GM21447 (cell line): ENCODE measurements around the gene ZNF35.
A peak's percentile ranks its signal among the peaks of the same experiment; 100 is the strongest.
"Not testable (repeated sequence)": the region's sequence is repeated elsewhere in the genome, so short reads cannot be mapped to it uniquely, and the experiment has no call there.

ENCODE experiments used
- ATAC-seq: cut with Tn5 transposase; IDR thresholded peaks from one replicate; pipeline ENCODE4 v1.9.1; 2021; ENCODE audit not compliant: unreplicated experiment

Gene ZNF35

DNA sequence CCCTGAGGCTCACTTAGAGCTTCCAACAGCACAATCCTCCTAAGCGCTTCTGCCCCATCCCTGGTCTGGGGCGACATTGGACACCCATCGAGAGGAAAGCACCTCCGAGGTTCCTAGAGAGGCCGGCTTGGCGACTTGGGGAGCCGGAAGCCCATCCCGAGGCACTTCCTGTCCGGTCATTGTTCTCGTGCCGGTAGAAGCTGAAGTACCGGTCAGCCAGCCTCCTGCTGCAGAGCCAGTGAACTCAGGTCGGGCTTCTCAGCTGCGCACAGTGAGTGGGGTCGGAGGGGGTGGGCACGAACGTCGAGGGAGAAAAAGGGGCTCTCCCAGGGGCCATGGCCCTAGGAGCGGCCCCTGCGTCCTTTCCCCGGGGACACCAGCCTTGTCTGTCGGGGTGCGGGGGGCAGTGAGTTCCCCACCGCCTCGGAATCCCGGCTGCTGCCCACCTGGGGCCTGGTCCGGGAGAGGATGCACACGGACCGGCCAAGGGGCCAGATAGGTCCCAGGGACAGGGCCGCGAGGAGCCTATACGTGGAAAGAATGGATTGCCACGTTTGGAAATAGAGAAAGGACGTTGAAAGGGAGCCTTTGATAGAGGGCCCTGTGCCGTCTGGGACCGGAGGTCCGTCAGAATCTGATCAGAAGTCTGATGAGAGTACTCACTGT, at the start of gene ZNF35:
TSS of gene ZNF35 (plus strand) at position 169 of the 666 bp plus-strand sequence. CDS start 2,336 bp downstream, outside the sequence.
- peak; percentile 97 for ATAC-seq

DNA sequence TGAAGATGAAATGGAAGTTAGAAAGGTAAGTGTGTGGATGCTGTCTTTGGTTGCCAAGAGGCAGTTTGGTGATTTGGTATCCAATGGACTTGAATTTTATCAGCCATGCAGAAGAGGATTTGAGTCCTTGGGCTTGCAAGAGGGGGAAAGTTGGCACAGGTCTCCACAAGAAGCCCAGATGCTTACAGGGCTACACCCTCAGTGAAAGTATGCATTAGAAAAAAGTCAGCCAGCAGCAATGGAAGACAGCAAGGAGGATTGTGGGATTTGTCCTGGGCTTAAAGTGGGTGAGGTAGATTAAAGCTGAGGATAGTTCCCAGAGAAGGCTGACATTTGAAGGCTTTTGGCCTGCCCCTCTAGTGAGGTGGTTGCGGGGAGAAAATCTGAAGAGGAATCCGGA, 46.8 kb upstream of the ZNF35 start:
- no peak for ATAC-seq

DNA sequence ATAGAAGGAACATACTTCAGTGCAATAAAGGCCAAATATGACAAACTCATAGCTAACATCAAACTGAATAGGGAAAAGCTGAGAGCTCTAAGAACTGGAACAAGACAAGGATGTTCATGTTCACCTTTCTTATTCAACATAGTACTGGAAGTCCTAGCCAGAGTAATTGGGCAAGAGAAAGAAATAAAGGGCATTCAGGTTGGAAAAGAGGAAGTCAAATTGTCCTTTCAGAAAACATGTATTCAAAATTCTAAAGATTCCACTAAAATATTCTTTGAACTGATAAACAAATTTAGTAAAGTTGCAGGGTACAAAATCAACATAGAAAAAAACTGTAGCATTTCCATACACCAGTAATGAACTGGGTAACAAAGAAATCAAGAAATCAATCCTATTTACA, 35.9 kb upstream of the ZNF35 start:
- no peak for ATAC-seq

DNA sequence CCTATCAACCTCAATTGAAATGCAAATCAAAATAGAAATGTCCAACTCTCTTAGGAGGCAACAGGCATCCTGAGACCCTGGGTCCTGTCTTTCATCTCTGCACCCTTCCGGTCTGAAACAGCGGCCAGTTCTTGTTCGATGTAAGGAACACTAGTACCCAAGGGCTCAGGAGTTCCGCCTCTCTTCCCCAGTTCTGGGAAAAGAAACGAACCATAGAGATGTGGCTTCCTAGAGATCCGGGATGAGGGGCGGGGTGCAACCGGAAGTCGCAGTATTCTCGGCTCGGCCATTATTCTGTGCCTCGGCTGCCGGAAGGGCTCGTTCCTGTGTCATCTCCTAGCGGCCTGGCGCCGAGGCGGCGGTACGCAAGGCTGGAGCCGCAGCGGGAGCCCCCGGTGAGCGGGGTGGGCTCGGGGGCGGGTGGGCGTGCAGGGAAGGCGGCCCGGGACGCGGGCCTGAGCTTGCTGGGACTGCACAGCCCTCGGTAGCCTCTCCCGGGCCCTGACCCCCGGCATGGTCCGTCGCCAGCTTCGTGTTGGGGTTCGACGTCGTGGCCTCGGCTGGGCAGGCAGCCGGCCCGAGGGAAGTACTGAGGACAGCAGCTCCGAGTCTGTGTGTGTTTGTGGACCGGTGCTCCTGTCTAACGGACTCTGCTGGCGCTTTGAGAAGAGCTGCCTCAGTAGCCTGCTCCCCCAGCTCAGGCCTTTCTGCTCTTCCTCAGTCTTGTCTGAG, 23.6 kb upstream of the ZNF35 start, which contains the start of gene ZNF197:
TSS of gene ZNF197 (plus strand) at position 288 of the 732 bp plus-strand sequence. CDS start 4,119 bp downstream, outside the sequence.
- ATAC-seq = peak; percentile 86

DNA sequence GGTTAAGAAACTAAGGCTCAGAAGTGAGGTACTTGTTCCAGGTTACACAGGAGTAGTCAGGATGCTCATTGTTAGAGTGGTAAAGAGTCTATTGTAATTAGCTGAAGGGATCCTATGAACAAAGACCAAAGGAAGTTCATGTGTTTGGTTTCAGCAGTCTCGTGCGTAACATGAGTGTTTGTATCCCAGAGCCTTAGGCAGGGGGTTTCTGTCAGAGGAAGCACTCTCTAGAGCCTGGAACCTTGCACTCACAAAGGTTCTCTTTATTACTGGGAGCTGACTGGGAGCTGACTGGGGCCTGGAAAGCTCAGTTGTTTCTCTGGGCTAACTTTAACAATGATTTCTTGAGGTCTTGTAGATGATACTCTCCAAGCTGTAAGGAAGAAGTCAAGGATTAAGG, 19.8 kb upstream of the ZNF35 start:
- ATAC-seq = no peak

DNA sequence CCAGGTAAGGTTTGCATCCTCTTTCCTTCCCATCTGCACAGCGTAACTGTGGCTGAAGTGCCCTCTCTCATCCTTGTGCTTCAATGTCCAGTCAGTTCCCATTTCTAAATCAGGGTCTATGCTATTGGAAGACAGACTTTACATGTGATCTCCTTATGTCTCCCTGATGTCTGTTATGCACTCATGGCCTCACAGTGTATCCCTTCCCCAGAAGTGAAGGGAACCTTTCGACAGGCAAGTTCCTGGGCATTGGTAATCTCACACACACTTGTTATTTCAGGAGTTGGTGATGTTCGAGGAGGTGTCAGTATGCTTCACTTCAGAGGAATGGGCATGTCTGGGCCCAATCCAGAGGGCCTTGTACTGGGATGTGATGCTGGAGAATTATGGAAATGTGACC, 16.3 kb upstream of the ZNF35 start:
- ATAC-seq = no peak

DNA sequence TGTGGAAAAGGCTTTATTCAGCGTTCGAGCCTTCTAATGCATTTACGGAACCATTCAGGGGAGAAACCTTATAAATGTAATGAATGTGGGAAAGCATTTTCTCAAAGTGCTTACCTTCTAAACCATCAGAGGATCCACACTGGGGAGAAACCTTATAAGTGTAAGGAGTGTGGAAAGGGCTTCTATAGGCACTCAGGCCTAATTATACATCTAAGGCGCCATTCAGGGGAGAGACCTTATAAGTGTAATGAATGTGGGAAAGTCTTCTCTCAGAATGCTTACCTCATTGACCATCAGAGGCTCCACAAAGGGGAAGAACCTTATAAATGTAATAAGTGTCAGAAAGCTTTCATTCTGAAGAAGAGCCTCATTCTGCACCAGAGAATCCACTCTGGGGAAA, 6.2 kb upstream of the ZNF35 start:
- ATAC-seq = no peak

DNA sequence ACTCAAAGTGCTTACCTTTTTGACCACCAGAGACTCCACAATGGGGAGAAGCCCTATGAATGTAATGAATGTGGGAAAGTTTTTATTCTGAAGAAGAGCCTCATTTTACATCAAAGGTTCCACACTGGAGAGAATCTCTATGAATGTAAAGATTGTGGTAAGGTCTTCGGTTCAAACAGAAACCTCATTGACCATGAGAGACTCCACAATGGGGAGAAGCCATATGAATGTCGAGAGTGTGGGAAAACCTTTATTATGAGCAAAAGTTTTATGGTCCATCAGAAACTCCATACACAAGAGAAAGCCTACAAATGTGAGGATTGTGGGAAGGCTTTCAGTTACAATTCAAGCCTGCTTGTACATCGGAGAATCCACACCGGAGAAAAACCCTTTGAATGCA, 5.5 kb upstream of the ZNF35 start:
- no peak for ATAC-seq

DNA sequence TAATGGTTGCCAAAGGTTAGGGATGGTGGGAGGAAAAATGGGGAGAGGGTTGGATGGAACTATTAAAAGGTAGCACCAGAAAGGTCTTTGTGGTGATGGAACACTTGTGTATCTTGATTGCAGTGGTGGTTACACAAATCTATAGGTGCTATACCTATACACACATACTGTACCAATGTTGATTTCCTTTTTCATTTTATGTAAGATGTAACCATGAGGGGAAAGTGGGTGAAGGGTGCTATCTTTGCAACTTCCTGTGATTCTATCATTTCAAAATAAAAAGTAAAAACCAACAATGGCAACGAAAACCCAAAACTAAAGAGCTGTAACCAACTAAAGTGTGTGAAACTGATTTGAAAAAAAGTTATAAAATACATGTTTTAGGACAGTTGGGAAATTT, 761 bp upstream of the ZNF35 start:
- no peak for ATAC-seq

DNA sequence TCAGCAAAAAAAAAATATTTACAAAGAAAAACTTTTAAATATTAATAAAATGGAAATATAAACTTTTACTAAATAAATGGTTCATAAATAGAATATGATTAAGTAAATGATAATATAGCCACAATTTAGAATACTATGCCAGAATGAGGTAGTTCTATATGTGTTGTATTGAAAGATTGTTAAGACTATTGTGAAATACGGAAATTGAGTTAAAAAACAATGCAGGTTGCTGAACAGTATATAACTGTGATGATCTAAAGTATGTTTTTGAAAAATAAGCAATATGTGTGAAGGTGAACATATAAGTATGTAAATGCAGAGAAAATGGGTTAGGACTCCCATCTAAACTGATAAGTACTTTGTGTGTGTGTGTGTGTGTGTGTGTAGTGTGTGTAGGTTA, 1.2 kb downstream of the ZNF35 start:
- ATAC-seq = no peak

DNA sequence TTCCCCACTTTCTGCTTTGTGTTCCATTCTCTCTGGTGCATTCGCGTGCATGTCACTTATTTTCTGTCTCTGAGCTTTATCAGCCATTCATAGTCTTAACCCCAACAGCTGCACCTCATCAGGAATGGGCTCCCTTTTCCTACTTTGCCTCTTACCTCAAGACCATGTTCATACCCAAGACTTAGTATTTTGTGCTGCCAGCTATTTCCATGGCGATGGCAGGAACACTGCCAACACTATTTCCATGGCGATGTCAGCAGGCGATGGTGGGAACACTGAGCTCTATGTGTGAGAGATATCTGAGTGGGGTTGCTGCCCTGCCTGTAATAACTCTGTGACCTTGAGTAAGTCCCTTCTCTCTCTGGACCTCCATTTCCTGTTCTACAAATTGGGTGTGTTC, 5.5 kb downstream of the ZNF35 start:
- no peak for ATAC-seq

DNA sequence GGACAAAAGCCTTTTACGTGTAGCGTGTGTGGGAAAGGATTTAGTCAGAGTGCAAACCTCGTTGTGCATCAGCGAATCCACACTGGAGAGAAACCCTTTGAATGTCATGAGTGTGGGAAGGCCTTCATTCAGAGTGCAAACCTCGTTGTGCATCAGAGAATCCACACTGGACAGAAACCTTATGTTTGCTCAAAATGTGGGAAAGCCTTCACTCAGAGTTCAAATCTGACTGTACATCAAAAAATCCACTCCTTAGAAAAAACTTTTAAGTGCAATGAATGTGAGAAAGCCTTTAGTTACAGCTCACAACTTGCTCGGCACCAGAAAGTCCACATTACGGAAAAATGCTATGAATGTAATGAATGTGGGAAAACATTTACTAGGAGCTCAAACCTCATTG, 10.5 kb downstream of the ZNF35 start:
- ATAC-seq = no peak

DNA sequence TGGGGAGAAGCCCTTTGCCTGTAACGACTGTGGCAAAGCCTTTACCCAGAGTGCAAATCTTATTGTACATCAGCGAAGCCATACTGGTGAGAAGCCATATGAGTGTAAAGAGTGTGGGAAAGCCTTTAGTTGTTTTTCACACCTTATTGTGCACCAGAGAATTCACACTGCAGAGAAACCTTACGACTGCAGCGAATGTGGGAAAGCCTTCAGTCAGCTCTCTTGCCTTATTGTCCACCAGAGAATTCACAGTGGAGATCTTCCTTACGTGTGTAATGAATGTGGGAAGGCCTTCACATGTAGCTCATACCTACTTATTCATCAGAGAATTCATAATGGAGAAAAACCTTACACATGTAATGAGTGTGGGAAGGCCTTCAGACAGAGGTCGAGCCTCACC, 10.9 kb downstream of the ZNF35 start:
- ATAC-seq = no peak

DNA sequence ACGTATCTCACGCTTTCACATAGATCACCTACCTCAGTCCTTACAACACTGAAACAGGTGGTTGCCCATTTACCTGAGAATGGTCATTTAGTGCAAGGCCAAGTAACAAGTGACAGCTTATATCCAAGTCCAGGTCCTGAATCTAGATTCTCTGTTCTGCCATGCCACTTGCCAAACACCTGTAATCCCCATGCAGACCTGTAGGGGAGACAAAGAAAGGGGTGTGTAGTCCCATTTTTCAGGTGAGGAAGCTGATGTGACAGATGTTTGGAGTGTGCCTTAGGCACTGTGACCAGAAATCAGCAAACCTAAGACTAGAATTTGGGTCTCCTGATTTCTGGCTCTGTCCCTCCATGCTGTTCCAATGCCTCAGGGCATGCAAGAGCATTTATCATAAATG, 12.7 kb downstream of the ZNF35 start:
- no peak for ATAC-seq

DNA sequence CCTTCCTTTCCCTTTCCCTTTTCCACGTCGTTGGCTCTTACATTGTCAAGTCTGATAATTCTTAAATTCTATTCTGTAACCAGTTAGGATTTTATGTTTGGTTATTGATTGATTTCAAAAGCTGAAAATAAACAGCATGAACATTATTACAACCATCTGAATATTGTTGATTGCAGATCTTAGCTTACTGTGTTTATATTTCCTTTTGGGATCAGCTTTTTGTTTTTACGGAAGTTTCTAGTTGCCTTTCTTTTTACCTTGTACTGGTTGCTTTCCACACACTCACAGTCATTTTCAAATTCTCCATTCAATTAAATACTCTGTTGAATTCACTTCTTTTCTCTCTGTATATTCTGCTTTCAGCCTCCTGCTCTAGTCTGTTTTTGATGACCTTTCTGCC, 16.6 kb downstream of the ZNF35 start:
- no peak for ATAC-seq

DNA sequence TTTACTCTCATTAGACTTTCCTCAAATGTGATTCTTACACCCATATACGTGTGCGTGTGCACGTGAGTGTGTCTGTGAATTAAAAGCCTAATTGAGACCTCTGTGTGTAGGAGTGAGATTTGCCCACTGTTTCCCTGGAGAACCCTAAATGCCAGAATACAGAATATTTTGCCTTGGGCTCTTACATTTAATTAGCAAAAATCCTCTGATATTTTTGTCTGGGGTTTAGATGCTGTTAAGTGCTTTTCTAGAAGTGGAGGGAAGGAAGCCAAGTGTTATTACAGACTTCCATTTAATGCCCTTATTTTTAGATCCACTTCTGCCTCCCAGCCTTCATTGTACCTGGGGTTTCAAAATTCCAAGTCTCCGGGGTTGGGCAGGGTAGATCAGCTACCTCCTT, 17.8 kb downstream of the ZNF35 start:
- ATAC-seq = no peak

DNA sequence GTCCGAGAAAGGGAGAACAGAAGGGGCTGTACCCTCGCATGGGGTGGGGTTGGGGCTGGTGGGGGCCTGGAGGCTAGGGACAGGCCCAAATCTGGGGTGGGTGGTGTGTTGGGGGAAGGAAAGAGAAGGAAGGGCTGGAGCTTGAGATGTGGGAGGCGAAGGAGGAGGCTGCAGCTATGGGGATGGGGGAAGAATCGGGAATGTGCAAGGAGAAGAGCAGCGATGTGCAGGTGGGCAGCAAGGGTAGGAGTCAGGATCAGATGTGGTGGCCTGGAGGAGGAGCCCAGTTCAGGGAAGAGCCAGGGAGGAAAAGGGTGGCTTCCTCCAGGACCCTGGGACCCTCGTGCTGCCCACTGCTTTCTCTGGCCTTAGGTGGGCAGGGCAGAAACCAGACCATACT, 21.2 kb downstream of the ZNF35 start:
- ATAC-seq = no peak

DNA sequence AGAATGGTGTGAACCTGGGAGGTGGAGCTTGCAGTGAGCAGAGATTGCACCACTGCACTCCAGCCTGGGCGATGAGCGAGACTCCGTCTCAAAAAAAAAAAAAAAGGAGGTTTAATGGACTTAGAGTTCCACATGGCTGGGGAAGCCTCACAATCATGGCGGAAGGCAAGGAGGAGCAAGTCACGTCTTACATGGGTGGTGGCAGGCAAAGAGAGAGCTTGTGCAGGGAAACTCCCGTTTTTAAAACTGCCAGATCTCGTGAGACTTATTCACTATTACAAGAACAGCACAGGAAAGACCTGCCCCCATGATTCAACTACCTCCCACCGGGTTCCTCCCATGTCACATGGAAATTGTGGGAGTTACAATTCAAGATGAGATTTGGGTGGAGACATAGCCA, 24.9 kb downstream of the ZNF35 start:
- not testable (repeated sequence) for ATAC-seq

DNA sequence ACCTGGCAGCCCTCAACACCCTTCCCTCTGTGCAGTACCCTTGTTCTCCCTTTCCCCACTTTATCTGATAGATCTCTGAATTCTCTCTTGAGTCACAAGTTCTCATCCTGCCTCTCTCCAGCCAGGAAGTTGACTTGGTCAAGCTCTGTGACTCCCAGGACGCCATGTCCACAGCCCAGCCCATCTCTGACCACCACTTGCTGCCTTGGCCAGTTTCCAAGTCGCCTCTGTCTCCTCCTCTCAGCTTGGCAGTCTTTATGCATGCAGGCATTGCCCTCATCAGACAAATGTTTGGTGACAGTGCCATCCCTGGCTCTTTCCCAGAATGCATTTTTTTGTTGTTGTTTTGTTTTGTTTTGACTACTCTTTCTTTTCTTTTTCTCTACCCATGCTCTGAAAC, 25.7 kb downstream of the ZNF35 start:
- no peak for ATAC-seq

DNA sequence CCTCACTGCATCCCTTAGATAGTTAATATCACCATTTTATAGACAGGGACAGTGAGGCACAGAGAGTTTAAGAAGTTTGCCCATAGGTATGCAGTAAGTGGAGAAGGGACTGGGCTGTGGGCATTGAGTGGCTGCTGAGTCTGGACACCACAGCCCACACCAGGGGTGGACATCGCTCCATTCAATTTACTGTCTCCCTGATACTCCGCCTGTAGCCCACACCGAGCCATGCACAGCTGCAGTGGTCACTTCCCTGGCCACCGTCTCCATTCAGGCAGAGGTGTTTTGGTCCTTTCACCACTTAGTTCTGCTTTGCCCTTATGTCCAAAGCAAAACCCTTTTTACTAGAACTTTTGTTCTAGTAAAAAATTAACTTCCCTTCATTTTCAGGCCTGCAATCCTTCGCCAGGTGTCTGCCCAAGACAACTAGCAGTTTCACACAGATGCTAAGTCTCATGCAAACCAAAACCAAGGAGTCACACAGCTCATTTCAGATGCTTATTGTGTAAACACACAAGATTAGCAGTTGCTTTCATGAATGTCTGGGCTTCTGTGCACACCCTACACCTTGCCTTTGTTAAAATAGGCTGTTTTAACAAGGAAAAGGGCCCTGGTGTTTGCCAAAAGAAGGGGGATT, 30.1 kb downstream of the ZNF35 start:
- ATAC-seq = no peak

DNA sequence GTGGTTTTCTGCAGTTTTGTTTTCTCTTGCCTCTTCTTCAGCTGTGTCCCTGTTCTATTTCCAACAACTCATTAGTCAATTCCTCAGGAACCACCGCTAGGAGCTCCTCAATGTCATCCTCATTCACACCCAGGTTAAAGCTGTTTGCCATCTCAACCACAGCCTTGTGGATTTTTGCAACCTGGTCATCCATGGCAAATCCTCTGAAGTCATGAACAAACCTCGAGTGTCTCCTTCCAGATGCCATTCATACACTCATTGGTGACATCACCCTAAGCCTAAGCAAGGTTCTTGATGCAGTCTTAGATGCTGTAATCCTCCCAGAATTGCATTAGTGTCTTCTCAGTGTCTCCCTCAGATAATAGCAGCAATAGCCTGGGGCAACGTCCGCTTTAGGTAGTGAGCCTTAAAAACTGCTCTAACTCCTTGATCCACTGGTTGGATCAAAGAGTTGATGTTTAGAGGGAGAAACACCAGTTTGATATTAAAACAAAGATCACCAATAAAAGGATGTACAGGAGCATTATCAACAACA, 32.5 kb downstream of the ZNF35 start:
- no peak for ATAC-seq
